GM12875 (cell line): Measurements from ENCODE around the gene POMT1.

ENCODE experiments used
- H3K4me3 ChIP-seq: one replicate; pipeline ENCODE4 v1.5.1; 2011; ENCODE audit warnings: low read depth, low read length, control low read depth
- TF ChIP-seq, protein P1 (sequence below): IDR thresholded peaks from 2 replicates; pipeline ENCODE4 v1.5.1; 2011; ENCODE audit warnings: low read depth, mild to moderate bottlenecking, control low read depth, inconsistent platforms, low read length, moderate library complexity, borderline replicate concordance; ENCODE audit not compliant: insufficient read depth

Gene POMT1

DNA sequence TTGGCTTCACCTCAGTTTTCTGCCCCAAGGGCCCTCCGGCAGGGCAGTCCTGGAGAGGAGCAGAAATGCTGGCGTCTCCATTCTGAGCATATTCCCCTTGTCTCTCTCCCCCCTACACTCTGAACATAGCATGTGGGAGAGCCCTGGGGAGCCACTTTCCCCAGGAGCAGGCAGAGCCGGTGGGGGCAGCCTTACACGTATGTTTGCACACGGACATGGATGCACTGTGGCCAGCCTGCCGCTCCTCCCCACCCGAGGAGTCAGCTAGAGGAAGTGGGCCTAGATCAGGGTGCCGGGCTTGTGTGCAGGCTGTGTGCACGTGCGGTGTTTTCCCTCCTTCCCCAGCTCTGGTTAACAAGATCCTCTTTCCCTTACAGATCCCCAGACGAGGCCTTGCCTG lies 25.4 kb upstream of the POMT1 start:
- TF ChIP-seq, protein P1, sequence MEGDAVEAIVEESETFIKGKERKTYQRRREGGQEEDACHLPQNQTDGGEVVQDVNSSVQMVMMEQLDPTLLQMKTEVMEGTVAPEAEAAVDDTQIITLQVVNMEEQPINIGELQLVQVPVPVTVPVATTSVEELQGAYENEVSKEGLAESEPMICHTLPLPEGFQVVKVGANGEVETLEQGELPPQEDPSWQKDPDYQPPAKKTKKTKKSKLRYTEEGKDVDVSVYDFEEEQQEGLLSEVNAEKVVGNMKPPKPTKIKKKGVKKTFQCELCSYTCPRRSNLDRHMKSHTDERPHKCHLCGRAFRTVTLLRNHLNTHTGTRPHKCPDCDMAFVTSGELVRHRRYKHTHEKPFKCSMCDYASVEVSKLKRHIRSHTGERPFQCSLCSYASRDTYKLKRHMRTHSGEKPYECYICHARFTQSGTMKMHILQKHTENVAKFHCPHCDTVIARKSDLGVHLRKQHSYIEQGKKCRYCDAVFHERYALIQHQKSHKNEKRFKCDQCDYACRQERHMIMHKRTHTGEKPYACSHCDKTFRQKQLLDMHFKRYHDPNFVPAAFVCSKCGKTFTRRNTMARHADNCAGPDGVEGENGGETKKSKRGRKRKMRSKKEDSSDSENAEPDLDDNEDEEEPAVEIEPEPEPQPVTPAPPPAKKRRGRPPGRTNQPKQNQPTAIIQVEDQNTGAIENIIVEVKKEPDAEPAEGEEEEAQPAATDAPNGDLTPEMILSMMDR, result no peak
- no peak overlapping the region for H3K4me3 ChIP-seq

- TF ChIP-seq, protein P1, result no peak
- no peak overlapping the region for H3K4me3 ChIP-seq
These were observed 24.8 kb upstream of the POMT1 start for GRCh38 chr9:131477816-131478419.

DNA sequence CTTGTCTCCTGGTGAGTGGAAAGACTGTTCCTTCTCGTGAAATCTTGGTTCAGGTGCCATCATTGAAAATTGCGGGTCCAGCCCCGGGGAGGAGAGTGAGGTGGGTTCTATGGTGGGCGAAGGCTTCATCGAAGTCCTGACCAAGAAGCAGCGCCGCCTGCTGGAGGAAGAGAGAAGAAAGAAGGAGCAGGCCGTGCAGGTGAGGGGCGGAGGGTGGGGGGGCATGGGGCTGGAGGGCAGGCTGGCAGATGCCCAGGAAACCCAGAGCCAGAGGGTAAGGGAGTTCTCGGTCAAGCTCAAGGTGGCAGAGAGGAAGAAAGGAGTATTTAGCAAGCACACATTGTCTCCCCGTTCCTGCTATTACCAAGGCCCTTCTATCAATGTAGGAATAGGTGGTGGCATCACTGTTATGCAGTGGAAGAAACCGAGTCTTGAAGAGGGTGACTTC lies 24.3 kb upstream of the POMT1 start:
- no peak overlapping the region for H3K4me3 ChIP-seq
- TF ChIP-seq, protein P1, result peak; percentile 73

- TF ChIP-seq, protein P1, result no peak
- H3K4me3 ChIP-seq, result no peak overlapping the region
These were observed 23.8 kb upstream of the POMT1 start for GRCh38 chr9:131478911-131479310.

DNA sequence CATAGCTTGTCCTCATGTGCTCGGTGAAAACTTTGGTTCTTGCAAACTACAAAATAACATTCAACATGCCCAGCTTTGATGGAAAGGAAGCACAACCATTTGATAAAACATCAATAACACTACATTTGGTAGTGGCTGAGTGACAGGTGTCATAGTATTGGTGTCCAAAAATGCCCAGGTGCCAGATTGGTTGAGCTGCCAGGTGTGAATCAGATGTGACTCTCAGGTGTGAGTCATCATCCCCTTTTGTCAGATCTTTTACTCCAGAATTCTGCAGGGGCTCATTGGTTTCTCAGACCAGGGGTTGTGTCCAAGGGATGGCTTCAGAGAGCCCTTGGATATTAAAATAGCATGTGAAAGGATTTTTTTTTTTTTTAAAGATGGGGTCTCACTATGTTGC lies 22.5 kb upstream of the POMT1 start:
- no peak overlapping the region for H3K4me3 ChIP-seq
- TF ChIP-seq, protein P1, result no peak

DNA sequence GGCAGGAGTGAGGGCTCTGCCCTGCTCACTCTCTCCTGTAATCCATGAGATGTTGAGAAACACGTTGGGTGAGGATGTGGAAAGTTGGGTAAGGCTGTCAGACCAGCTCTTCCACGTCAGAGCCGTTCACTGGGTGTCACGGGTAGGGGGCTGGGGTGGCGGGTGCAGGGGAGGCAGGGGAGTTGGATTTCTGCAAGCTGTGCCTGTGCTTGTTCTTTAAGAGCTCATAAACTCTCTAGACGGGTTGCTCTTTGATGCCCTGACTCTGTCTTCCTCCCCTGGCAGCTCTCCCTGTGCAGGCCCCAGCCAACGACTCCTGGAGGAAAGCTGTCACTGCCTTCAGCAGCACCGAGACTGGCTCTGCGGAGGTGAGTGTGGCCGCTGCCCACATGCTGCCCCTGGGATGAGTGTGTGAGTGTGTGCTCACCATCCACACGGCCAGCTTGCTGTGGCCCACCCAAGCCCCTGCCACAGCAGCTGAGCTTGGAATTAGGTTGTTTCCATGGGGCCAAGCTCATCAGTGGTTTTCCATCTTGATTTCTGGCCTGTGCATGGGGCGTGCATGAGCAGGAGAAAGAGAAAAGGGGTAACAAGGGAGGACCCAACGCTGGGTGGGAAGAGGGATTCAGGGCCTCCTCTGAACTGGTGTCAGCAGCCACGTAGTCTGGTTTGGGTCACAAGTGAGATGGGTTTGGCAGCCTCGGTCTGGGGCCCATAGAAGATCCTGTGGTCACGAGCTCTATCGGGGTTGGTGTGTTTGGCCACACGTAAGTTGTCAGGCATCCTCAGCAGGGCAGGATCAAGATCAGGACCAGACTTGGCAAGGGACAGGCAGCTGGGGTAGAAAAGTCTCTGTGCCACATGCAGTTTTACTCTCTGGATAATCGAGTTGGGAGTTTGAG lies 21.0 kb upstream of the POMT1 start:
- TF ChIP-seq, protein P1, result no peak

More for the DNA sequence above, 21.0 kb upstream of the POMT1 start:
- no peak overlapping the region for H3K4me3 ChIP-seq
